ENCODE data around the gene CDK8.
A peak's percentile ranks its signal among the peaks of the same experiment; 100 is the strongest.

The CDK8 gene

DNA sequence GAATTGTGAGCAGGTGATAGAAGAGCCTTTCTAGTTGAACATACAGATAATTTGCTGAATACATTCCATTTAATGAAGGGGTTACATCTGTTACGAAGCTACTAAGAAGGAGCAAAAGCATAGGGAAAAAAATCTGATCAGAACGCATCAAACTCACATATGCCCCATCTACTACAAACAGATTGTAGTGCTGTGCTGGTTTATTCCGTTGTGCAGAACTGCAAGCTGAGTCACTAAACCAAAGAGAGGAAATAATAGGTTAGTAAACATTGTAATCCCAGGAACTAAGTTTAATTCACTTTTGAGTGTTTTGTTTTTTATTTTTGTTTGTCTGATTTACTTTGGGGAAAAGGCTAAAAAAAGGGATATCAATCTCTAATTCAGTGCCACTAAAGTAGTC is 136.3 kb downstream of the CDK8 start:
- DNase-seq: no peak

DNA sequence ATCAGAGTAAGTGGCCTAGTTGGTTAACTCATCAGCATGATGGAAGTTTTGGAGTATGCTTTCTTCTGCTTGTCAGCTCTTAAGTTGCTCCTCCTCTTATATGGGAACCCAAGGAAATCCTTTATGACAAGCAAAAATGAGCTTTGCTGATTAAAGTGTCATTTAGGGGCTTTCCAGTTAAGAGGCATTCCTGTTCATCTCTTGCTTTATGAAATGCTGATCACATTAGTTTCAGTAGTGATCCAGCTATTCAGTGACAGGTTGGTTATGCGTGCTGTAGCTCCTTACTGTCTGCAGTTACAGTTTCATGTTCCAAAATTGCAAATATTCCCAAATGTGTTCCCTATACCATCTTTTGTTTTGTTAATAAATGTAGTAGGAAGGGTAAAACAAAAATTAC is 146.6 kb downstream of the CDK8 start:
- no peak for DNase-seq

GRCh38 chr13:26401069-26401468 is 147.1 kb downstream of the CDK8 start:
- no peak for DNase-seq

DNA sequence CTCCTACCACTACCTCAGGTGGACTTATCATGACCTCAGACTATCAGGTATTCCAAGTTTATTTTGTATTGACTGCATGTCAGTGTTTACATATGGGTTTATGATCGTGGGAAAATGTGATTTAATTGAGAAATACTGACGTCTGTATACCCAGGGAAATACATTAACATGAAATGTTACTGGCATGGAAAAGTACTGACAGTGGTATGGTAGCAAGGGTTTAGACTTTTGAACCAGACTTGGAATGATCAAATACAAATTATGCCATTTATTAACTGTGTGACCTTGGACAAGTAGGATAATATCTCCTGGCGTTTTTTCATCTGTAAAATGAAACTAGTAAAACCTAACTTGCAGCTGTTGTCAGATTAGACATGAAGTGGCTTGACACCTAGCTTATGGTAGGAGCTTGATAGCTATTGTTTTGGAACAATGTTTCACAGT is 147.7 kb downstream of the CDK8 start:
- no peak for DNase-seq

- DNase-seq: no peak
Observed at GRCh38 chr13:26406791-26407190, 152.9 kb downstream of the CDK8 start.

DNA sequence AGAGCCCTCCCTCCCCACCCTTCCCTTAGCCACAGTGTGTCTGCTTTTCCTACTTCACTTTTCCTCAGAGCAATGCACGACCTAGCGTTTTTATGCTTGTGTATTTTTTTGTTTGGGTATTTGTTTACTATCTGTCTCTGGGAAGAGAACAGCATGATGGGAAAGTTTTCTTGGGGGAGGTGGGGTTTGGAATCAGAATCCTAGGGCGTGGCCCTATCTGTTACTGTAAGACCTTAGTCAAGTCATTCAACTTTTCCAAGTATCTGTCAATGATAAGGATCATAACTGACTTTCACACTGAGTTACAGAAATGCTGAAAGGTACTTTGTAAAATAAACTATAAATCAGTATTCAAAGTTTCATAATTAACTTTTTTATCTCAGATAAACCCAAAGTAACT is 157.3 kb downstream of the CDK8 start:
- DNase-seq: no peak

DNA sequence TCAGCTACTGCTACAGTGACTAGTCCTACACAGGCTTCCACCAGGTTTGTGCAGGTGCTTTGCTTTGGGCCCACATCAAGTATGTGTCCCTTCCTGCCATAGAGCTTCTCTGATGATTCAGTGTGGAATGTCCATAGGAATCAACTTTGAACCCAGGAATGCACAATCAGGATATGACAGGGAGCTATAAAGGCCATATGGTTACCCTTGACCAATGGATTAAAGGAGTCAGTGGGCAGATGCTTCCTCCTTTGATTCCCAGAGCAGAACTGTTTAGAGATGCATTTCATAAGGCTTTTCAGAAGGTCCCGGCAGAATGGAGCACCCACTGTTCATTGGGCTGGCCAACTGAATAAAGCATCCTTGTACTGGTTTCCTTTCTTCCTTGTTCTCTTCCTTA is 158.3 kb downstream of the CDK8 start:
- DNase-seq: no peak

GRCh38 chr13:26412936-26413716 is 159.2 kb downstream of the CDK8 start:
- DNase-seq: no peak

DNA sequence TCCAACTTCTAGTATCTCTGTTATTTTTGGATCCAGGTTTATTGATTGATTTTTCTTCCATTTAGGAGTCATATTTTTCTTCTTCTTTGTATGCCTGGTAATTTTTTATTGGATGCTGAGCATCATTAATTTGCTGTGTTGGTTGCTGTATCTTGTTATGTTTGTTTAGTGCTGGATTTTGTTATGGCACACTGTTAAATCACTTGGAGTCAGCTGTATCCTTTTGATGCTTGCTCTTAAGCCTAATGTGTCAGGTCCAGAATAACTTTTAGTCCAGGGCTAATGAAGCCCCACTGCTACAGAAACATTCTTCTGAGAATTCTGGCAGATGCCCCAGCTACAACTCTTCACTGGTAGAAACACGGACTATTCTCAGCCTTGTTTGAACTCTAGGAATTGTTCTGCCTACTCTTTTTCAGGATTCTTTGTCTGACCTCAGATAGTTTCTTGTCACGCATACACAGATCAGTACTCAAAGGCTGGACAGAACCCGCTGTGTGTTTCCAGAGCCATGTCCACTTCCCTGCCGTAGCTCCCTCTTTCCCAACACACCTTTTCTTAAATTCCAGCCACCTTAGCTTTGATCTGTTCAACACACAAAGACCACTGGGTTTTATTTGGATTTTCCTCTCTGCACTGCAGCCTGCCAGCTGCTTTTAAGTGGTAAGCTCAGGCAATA is 166.5 kb downstream of the CDK8 start:
- no peak for DNase-seq

GRCh38 chr13:26422036-26422435 is 168.1 kb downstream of the CDK8 start:
- DNase-seq: no peak

GRCh38 chr13:26423629-26424028 is 169.7 kb downstream of the CDK8 start:
- peak; percentile 37 for DNase-seq

DNA sequence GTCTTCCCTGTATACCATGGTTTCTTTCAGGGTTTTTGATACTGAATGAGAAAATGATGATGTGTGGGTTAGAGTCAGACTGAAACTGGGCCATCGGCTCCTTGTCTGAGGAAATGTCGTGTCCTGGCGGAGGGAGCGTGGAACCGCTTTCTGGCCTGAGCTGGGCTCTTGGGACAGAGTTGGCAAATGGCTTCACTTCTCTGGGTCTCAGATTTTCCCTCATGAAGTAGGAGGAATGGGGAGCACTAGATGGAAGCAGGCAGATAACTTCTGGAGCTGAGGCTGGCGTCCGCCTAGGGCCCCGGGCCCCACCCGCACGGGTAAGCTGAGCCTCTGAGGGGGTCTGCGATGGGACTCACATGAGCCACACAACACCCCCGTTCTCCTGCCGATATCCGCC is 170.3 kb downstream of the CDK8 start:
- no peak for DNase-seq

- DNase-seq: peak; percentile 3
Observed at GRCh38 chr13:26425443-26426358, 171.8 kb downstream of the CDK8 start.

DNA sequence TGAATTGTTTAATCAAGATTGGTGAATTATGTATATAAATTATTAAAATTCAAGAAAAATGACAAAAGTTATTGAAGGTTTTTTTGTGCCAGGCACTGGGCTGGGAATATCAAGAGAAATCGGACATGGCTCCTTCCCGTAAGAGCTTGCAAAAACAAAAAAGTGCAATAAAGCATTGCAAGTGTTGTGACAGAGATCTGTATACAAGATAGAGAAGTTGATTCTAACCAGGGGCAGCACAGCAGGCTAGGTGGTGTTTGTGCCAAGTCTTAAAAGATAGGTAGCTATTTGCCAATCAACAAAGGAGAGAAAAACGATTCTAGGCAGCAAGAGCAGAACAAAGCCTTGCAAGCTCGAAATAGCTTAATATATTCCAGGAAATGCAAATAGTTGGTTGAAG is 179.8 kb downstream of the CDK8 start:
- no peak for DNase-seq

- no peak for DNase-seq
Observed at GRCh38 chr13:26435171-26435570, 181.2 kb downstream of the CDK8 start.

- DNase-seq: no peak
Observed at GRCh38 chr13:26435646-26436045, 181.7 kb downstream of the CDK8 start.

GRCh38 chr13:26436914-26437313 is 183.0 kb downstream of the CDK8 start:
- no peak for DNase-seq

- no peak for DNase-seq
Observed at GRCh38 chr13:26440111-26440510, 186.2 kb downstream of the CDK8 start.

DNA sequence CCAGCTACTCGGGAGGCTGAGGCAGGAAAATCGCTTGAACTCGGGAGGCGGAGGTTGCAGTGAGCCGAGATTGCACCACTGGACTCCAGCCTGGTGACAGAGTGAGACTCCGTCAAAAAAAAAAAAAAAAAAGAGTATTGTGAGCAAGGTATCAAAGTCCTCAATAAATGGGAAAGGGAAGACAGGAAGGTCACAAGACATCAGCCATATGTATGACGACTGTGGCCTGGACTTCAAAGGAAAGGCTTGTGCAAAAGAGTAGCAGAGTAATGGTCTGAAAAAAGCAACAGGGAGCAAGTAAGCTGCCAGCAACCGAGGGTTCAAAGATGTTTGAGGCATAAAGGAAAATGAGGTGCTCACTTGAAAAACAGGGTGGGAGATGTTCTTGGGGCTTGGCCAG is 187.5 kb downstream of the CDK8 start:
- no peak for DNase-seq

DNA sequence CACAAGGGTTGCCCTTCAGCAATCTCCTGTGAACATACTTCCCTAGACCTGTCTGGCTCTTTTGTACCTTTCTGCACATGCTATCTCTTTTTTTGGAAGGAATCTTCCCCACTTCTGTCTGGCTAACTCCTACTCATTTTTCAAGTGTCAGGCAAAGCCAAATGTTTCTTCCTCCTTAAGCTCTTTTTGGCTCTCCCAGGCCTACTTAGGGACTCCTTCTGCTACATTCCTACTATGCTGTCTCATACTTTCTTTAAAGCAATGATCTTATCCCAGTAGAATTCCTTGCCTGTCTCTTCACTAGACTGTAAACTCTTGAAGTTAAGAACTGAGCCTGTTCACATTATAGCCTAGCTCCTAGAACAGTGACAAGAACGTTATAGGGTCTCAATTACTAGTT is 188.6 kb downstream of the CDK8 start:
- DNase-seq: peak; percentile 39

- no peak for DNase-seq
Observed at GRCh38 chr13:26445092-26445491, 191.2 kb downstream of the CDK8 start.

- DNase-seq: no peak
Observed at GRCh38 chr13:26446751-26447150, 192.8 kb downstream of the CDK8 start.

GRCh38 chr13:26448032-26448431 is 194.1 kb downstream of the CDK8 start:
- no peak for DNase-seq
